Activated CD8-positive, alpha-beta memory T cell treated with anti-CD3 and anti-CD28 coated beads, Interleukin-2, amount 50 U/mL, for 1 hour (primary cell): ENCODE results near the gene CPHXL2.
A peak's percentile ranks its signal among the peaks of the same experiment; 100 is the strongest.

Source experiments
- DNase-seq: peaks from one replicate; pipeline ENCODE4 v3.0.0-alpha.2; 2020; ENCODE audit errors: extremely low read depth

The CPHXL2 gene

DNA sequence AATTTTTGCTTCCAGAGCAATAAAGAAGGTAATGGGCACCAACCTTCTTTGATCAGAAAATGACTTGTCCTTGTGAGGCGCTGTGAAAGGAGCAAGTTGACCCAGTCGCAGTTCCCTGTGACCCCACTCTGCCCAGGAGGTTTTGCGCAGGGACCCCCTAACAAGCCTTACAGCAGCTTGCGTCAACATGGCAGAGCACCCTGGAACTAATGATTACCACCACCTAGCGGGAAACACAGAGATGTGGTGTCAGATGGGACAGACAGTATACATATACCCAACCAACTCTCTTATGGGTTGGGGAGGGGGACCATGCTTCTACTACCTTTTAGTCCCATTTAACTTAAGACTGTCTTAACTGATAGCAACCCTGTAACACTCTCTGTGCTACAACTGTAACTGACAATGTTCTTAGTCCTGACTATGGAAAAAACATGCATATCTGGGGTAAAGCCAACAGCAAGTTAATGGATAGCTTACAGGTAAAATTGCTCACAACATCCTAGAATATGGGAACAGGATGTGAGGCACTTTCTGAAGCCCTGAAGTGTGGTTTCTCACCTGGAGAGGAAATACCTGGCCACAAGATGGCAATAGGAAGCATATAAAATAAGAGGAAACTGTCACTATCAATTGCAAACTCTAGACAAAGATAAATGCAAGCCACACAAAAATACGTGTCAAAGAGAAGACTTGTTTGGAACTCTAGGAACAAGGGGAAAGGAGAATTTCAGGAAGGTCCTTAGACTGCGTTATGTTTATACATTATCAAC lies 32.4 kb downstream of the CPHXL2 start:
- DNase-seq, result no peak

- no peak for DNase-seq
Measured at GRCh38 chr16:75640598-75640997, 36.2 kb downstream of the CPHXL2 start.

DNA sequence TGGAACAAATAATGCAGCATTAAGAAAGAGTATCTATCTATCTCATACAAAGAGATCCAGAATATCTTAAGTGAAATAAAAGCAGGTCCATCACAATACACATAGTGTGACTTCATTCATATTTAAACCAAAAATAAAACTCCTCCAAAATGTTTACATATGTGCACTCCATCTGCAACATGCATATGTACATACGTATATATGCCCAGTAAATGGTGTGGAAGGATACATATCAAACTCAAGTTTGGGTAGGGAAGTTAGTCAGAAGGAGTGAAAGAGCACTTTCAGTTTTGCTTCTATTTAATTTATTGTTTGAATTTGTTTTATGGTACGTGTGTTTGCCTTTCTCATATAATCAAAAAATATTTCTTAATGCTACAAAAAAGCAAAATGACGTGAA lies 41.8 kb downstream of the CPHXL2 start:
- no peak for DNase-seq

DNA sequence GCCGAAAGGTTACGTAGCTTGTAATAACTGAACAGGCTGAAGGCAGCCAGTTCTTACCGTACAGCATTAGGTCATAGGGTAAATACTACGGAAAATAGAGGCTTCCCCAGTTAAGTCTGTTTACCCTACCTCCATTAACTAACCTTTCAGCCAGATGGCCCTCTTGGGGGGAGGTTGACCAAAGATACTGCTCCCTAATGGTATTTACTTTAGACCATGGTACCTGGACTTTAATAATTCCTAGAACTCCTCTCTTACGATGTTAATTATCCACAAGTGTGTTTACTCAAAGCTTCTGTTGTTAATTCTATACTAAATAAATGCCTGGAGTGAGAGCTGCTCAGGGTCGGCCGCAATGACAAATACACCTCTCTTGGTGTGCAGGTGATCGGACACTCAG lies 44.0 kb downstream of the CPHXL2 start:
- no peak for DNase-seq

DNA sequence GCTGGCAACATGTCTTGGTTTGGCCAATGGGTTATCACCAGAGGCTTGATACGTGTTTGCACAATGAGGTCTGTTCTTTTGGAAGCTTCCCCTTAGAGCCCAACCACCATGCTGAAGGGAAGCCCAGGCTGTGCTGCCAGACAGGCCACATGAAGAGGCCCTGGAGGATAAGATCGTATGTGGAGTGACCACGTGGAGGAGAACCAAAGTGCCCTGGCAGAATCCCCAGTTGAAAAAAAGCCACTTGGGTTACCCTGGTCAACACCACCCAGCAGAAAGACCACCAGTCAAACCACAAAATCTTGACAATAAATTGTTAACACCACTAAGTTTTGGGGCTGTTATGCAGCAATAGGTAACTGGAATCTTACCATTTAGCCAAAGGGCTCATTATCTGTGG lies 46.8 kb downstream of the CPHXL2 start:
- no peak for DNase-seq

DNA sequence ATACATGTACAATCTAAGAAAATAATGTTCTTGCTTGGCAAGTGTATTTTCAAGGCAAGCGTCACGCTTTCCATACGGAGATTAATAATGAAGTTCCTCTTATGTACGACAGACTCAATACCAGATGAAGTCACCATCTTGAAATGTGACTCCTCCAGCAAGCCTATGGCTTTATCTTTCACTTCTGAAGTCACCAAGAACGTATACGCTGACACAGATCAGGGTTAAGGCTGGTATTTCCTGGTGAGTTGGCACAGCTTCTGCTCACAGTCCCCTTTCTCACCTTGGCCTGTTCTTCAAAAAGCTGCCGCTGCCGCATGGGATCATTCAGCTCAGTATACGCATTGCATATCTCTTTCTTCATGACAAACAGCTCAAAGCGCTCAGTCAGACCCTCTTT lies 47.7 kb downstream of the CPHXL2 start:
- no peak for DNase-seq

GRCh38 chr16:75628351-75628750 lies 48.5 kb downstream of the CPHXL2 start:
- DNase-seq, result no peak

- no peak for DNase-seq
Measured at GRCh38 chr16:75627851-75628250, 49.0 kb downstream of the CPHXL2 start.

GRCh38 chr16:75626806-75627205 lies 50.0 kb downstream of the CPHXL2 start:
- no peak for DNase-seq

- DNase-seq, result no peak
Measured at GRCh38 chr16:75624921-75625334, 51.9 kb downstream of the CPHXL2 start.

GRCh38 chr16:75622761-75623605 lies 53.8 kb downstream of the CPHXL2 start, which contains the start of gene ADAT1:
TSS of gene ADAT1 (minus strand) at chr16:75623281. CDS start at chr16:75620799, 2,482 bp downstream.
- peak; percentile 95 for DNase-seq

DNA sequence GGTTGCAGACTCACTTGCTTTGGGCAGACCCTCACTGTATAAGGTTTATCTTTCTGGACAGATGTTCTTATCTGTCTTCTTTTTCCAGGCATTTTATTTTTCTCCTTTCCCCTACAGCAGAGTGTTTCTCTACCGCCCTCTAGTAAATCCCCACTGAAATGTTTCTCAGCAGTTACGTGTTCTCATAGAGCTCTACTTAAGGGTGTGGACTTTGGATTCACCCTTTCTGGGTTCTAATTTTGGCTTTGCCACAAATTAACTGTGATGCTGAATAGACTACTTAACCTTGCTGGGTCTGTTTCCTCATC lies 55.7 kb downstream of the CPHXL2 start:
- no peak for DNase-seq

DNA sequence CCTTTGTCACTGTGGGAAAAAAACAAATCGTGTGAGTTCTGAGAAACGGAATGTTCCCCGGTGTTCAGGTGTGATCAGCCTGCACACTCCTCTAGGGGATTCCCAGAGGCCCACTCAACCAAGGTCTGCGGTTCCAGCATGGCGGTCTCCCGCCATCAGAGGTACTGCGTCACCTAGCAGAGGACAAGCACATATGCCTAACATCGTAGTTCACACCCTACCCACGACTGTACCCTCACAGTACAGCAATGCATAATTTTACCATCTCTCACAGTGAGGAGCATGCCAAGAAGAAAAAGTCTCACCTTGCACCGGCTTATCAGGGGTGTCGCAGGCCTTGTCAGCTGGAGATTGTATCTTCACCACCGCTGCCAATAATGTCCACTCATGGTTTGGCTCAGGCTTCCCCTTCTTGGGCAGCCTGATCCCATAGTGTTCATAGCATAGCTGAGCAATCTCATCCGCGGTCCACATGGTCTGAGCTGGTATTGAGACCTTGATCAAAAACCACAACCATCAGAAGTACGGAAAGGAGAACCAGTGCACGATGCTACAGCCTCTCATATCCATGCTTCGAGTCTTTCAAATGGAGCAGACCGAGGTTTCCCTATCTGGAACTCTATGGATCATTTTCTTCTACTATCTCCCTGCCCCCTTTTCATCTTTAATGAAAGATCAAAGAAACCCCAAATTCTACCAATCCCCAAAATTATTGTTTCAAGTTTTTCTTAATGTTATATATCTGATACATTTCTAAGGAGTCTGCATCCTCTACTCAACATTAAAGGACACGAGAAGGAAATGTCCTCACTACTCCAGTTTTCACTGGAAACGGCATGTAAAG lies 56.3 kb downstream of the CPHXL2 start:
- peak; percentile 31 for DNase-seq

DNA sequence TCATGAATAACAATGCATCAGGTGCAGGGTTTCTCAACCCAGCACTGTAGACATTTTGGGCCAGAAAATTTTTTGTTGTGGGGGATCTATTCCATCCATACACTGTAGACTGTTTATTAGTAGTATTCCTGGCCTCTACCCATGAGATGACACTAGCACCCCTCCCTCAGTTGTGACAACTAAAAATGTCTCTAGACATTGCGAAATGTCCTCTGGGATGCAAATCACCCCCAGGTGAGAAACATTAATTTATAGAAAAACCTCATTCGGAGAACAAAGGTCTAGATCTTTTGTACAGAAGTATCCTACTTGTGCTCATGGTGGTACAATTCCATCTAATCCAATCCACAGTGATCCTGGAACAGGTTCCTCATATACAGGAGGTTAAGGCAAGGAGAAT lies 58.0 kb downstream of the CPHXL2 start:
- no peak for DNase-seq

- DNase-seq, result no peak
Measured at GRCh38 chr16:75617121-75617520, 59.7 kb downstream of the CPHXL2 start.

DNA sequence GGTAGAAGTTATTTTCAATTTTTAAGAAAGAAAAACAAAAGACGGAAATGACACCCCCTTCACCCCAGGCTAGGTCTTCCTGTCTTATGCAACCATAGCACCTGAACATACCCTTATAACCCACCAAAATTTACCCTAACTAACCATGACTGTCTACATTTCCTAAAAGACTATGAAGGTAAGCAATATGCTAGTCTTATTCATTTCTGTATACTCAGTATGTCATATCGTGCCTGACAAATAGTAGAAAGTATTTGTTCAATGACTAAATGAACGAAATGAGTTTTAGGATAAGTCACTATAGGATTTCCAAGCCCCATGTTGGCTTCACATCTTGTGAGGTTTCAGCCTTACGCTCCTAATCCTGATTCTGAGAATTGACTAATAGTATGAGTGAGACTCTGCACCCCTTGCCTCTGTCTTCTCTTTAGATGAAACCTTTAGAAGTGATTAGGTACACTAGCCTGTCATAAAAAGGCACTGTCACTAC lies 60.2 kb downstream of the CPHXL2 start:
- no peak for DNase-seq

DNA sequence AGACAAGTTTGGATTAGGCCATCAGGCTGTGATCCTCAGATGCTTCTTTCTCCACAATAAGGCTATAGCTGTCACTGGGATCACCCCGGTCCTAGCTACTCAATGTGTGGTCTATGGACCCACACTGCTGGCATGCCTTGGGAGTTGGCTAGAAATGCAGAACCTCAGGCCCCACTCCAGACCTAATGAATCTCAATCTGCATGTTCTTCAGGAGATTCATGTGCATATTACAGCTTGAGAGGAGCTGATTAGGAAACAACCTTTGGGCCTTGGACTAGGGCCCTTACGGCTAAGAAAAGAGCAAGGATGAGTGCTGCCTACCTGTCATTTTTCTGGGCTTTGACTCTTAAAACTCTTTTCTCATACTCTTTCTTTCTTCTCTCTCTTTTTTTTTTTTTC lies 61.2 kb downstream of the CPHXL2 start:
- DNase-seq, result no peak

DNA sequence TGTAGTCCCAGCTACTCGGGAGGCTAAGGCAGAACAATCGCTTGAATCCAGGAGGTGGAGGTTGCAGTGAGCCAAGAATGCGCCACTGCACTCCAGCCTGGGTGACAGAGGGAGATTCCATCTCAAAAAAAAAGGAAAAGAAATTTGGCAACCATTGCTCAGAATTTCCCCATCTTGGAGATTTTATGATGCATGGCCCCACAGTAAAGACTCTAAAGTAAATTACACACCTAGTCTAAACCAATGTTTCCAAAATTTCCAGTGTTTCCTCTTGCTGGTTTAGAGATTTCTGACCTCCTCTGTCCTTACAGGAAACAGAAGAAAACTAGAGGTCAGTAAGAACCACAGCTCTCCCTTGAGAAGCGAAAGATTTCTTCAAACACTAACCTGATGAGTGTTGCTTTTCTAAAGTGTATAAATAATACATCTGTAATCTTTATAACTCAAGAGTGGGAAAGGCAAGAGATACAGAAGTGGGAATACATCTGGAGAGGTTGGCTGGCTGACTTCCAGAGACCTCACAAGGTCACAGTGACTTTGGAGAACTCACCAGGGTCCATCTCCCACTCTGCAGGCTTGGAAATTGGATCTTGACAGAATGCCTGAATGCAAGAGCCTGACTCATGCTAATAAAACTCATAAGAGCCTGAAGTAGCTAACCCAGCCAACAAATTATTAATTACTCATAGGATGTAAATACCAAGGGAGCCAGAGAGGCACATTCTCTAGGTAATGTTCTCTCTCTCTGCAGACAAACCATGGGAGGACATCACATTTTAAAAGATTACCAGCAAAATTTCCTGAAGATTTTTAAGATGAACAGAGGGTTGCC lies 62.5 kb downstream of the CPHXL2 start:
- no peak for DNase-seq
